CD4-positive, alpha-beta T cell (primary cell): ENCODE data around the gene NSFL1C. TPM values are rescaled to one million over a fixed set of nuclear protein-coding genes. Genes with fewer than 3 reads are reported as not detected.
"Not testable (repeated sequence)": the region's sequence is repeated elsewhere in the genome, so short reads cannot be mapped to it uniquely, and the experiment has no call there.

Experiments used
- ATAC-seq: fragments of 200-7000 bp; cut with Tn5 transposase; one replicate; pipeline ENCODE4 v1.10.0; 2022; ENCODE audit warnings: mild to moderate bottlenecking; ENCODE audit not compliant: poor library complexity
- CTCF ChIA-PET: fragments of 350-600 bp; sonication (Branson Sonifier 250); formaldehyde crosslinking; loops from one replicate; lab custom pipeline; 2021; ENCODE audit warnings: antibody characterized with exemption, inconsistent platforms; lab: Charles Lee
- POLR2A ChIA-PET: fragments of 350-600 bp; sonication (Branson Sonifier 250); formaldehyde crosslinking; loops from one replicate; lab custom pipeline; 2021; ENCODE audit warnings: antibody characterized with exemption, inconsistent platforms; lab: Charles Lee
- DNase-seq, 14 experiments: peaks; one replicate each; pipeline ENCODE4 v3.0.0-alpha.2; 2013 to 2020; ENCODE audit warnings: mixed read lengths in 2 of 14
- H3K27ac ChIP-seq, 2 donors: one replicate each; pipeline versions ENCODE4 v1.5.1 to v1.7.0; 2013; ENCODE audit warnings: low read length in 2 of 2, low read depth in 1 of 2, mild to moderate bottlenecking in 1 of 2
- H3K27me3 ChIP-seq, 2 experiments: 1 replicate in 1 of 2; 2 replicates in 1 of 2; pipeline versions ENCODE4 v1.6.1 to v1.7.0; 2013; ENCODE audit warnings: low read length in 2 of 2, control low read depth in 1 of 2, mild to moderate bottlenecking in 1 of 2, moderate library complexity in 1 of 2; ENCODE audit not compliant: insufficient read depth in 2 of 2, control insufficient read depth in 1 of 2
- H3K36me3 ChIP-seq: one replicate; pipeline ENCODE4 v1.6.1; 2013; ENCODE audit warnings: low read length, control low read depth; ENCODE audit not compliant: insufficient read depth
- H3K4me1 ChIP-seq: one replicate; pipeline ENCODE4 v1.6.1; 2013; ENCODE audit warnings: low read length, control low read depth; ENCODE audit not compliant: insufficient read depth
- H3K4me3 ChIP-seq: one replicate; pipeline ENCODE4 v1.5.1; 2013; ENCODE audit warnings: mild to moderate bottlenecking, low read length, moderate library complexity
- H3K9me3 ChIP-seq, 2 experiments: 1 replicate in 1 of 2; 2 replicates in 1 of 2; pipeline versions ENCODE4 v1.6.1 to v1.7.0; 2013; ENCODE audit warnings: low read length in 2 of 2, mild to moderate bottlenecking in 2 of 2, control low read depth in 1 of 2, moderate library complexity in 1 of 2; ENCODE audit not compliant: control insufficient read depth in 1 of 2, insufficient read depth in 1 of 2
- H3K27ac Mint-ChIP-seq: one replicate; pipeline ENCODE4 v1.8.0; 2020; ENCODE audit warnings: mixed read lengths
- H3K27me3 Mint-ChIP-seq: one replicate; pipeline ENCODE4 v1.8.0; 2021; ENCODE audit warnings: mixed read lengths
- H3K36me3 Mint-ChIP-seq: one replicate; pipeline ENCODE4 v1.8.0; 2021; ENCODE audit warnings: low read depth, mixed read lengths
- H3K4me1 Mint-ChIP-seq: one replicate; pipeline ENCODE4 v1.8.0; 2021; ENCODE audit warnings: low read depth, mixed read lengths
- H3K4me3 Mint-ChIP-seq: one replicate; pipeline ENCODE4 v1.8.0; 2020; ENCODE audit warnings: mild to moderate bottlenecking, mixed read lengths
- H3K9me3 Mint-ChIP-seq: one replicate; pipeline ENCODE4 v1.8.0; 2020; ENCODE audit warnings: mixed read lengths
- intact Hi-C, 2 experiments: fragments of 100-400 bp; cut with DNase I in 1 of 2; cut with micrococcal nuclease in 1 of 2; formaldehyde crosslinking; loops; one replicate each; pipeline versions ENCODE4 v1.15.1 to v1.9.0; 2023 to 2025; cut with DNase I, micrococcal nuclease
- total RNA-seq, 174 experiments: library from RNA in 2 of 174; stranded (reverse) in 2 of 174; gene quantifications; one replicate each; pipeline ENCODE4 v1.2.3 and lab custom pipeline; 2021 to 2026
- TF ChIP-seq, protein P1 (sequence below): fragments of 200-600 bp; IDR thresholded peaks from one replicate; pipeline ENCODE4 v1.8.0; 2022; ENCODE audit warnings: antibody characterized with exemption, mild to moderate bottlenecking

NSFL1C gene
- total RNA-seq, 2 experiments from 2014 or later, result 53.2 to 53.4 TPM

GRCh38 chr20:1499528-1500420 lies 33.1 kb upstream of the NSFL1C start:
- peaks cover 31% of the 10 kb centered on the region for H3K27me3 Mint-ChIP-seq

GRCh38 chr20:1497371-1497770 lies 30.7 kb upstream of the NSFL1C start:
- H3K9me3 ChIP-seq, H3K4me1 ChIP-seq, H3K36me3 Mint-ChIP-seq, ATAC-seq, DNase-seq, H3K36me3 ChIP-seq, CTCF ChIA-PET, H3K9me3 Mint-ChIP-seq, H3K4me3 ChIP-seq, H3K4me3 Mint-ChIP-seq, H3K4me1 Mint-ChIP-seq, H3K27ac ChIP-seq, intact Hi-C loops, H3K27ac Mint-ChIP-seq: not testable (repeated sequence)
- peaks cover 0 to 22% of the 10 kb centered on the region in 2 experiments for H3K27me3 ChIP-seq
- POLR2A ChIA-PET, result interaction anchor here (0.6 kb wide), 1 partner anchor 169 kb away, joined by 4 read pairs; no protein-coding TSS in a partner anchor
- H3K27me3 Mint-ChIP-seq, result peaks cover 25% of the 10 kb centered on the region

More at GRCh38 chr20:1499528-1500420, 33.1 kb upstream of the NSFL1C start:
- Mint-ChIP-seq H3K9me3 (peaks cover 2% of the 10 kb centered on the region), H3K36me3 (no peaks in the 10 kb centered on the region), H3K27ac (no peak overlapping the region), H3K4me1 (peaks cover 5% of the 10 kb centered on the region), H3K4me3 (no peak overlapping the region)
- intact Hi-C loops, result loop anchor here in 1 of 2 experiments (5.0 kb wide), 1 partner anchor 187 kb away; no protein-coding TSS in a partner anchor
- Histone ChIP-seq H3K9me3 (no peaks in the 10 kb centered on the region), H3K27me3 (peaks cover 0 to 22% of the 10 kb centered on the region in 2 experiments), H3K4me3 (no peak overlapping the region), H3K36me3 (no peaks in the 10 kb centered on the region), H3K27ac (no peak overlapping the region), H3K4me1 (no peaks in the 10 kb centered on the region)
- DNase-seq, result no peak
- TF ChIP-seq, protein P1, sequence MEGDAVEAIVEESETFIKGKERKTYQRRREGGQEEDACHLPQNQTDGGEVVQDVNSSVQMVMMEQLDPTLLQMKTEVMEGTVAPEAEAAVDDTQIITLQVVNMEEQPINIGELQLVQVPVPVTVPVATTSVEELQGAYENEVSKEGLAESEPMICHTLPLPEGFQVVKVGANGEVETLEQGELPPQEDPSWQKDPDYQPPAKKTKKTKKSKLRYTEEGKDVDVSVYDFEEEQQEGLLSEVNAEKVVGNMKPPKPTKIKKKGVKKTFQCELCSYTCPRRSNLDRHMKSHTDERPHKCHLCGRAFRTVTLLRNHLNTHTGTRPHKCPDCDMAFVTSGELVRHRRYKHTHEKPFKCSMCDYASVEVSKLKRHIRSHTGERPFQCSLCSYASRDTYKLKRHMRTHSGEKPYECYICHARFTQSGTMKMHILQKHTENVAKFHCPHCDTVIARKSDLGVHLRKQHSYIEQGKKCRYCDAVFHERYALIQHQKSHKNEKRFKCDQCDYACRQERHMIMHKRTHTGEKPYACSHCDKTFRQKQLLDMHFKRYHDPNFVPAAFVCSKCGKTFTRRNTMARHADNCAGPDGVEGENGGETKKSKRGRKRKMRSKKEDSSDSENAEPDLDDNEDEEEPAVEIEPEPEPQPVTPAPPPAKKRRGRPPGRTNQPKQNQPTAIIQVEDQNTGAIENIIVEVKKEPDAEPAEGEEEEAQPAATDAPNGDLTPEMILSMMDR, result no peak
- CTCF ChIA-PET, result no interaction called here
- POLR2A ChIA-PET, result no interaction called here
- no peak for ATAC-seq

- Mint-ChIP-seq H3K4me1 (no peaks in the 10 kb centered on the region), H3K4me3 (no peak overlapping the region), H3K36me3 (no peaks in the 10 kb centered on the region), H3K27ac (no peak overlapping the region), H3K9me3 (no peaks in the 10 kb centered on the region), H3K27me3 (peaks cover 25% of the 10 kb centered on the region)
- Histone ChIP-seq H3K4me3 (no peak overlapping the region), H3K27me3 (peaks cover 0 to 22% of the 10 kb centered on the region in 2 experiments), H3K4me1 (no peaks in the 10 kb centered on the region), H3K36me3 (no peaks in the 10 kb centered on the region), H3K9me3 (no peaks in the 10 kb centered on the region), H3K27ac (no peak overlapping the region)
- POLR2A ChIA-PET, result interaction anchor here (0.6 kb wide), 1 partner anchor 169 kb away, joined by 4 read pairs; no protein-coding TSS in a partner anchor
- intact Hi-C loops, result no loop called here
- ATAC-seq (no peak), DNase-seq (no peak)
- TF ChIP-seq, protein P1, result no peak
- CTCF ChIA-PET, result no interaction called here
Measured at GRCh38 chr20:1496930-1497329, 30.3 kb upstream of the NSFL1C start.
